Activated CD8-positive, alpha-beta memory T cell treated with anti-CD3 and anti-CD28 coated beads for 4 hours (primary cell): ENCODE measurements around the gene ENO1.
A peak's percentile ranks its signal among the peaks of the same experiment; 100 is the strongest.

Source experiments
- DNase-seq, 2 donors: peaks; one replicate each; pipeline ENCODE4 v3.0.0-alpha.2; 2020; ENCODE audit warnings: low read depth in 2 of 2

ENO1 gene

GRCh38 chr1:8870616-8871538, 7.6 kb downstream of the ENO1 start:
- DNase-seq, result no peak

- DNase-seq, result no peak
Observed at GRCh38 chr1:8870103-8870502, 8.4 kb downstream of the ENO1 start.

- DNase-seq, result no peak
Observed at GRCh38 chr1:8867878-8868567, 10.5 kb downstream of the ENO1 start.

GRCh38 chr1:8866792-8867415, 11.6 kb downstream of the ENO1 start:
- DNase-seq, result no peak

- no peak for DNase-seq
Observed at GRCh38 chr1:8866173-8866791, 12.2 kb downstream of the ENO1 start.

- no peak for DNase-seq
Observed at GRCh38 chr1:8864713-8865344, 13.7 kb downstream of the ENO1 start.

- DNase-seq, result no peak
Observed at GRCh38 chr1:8863794-8864233, 14.7 kb downstream of the ENO1 start.

- DNase-seq, result no peak
Observed at GRCh38 chr1:8863138-8863537, 15.3 kb downstream of the ENO1 start.

- no peak for DNase-seq
Observed at GRCh38 chr1:8862528-8862927, 16.0 kb downstream of the ENO1 start.

- DNase-seq, result no peak
Observed at GRCh38 chr1:8860738-8861516, 17.6 kb downstream of the ENO1 start.

GRCh38 chr1:8858888-8859706, 19.4 kb downstream of the ENO1 start:
- no peak for DNase-seq

GRCh38 chr1:8858112-8858668, 20.3 kb downstream of the ENO1 start:
- no peak for DNase-seq

- DNase-seq, result no peak
Observed at GRCh38 chr1:8856689-8857412, 21.6 kb downstream of the ENO1 start.

GRCh38 chr1:8854240-8854639, 24.2 kb downstream of the ENO1 start:
- no peak for DNase-seq

- DNase-seq, result no peak
Observed at GRCh38 chr1:8851060-8851459, 27.4 kb downstream of the ENO1 start.

- peak; percentile 41 to 45 for DNase-seq
Observed at GRCh38 chr1:8848663-8849386, 29.7 kb downstream of the ENO1 start.

- DNase-seq, result no peak
Observed at GRCh38 chr1:8847990-8848389, 30.5 kb downstream of the ENO1 start.

- DNase-seq, result no peak
Observed at GRCh38 chr1:8846263-8846662, 32.2 kb downstream of the ENO1 start.
